ENCODE measurements around the gene TMED9.

Gene TMED9

GRCh38 chr5:177588413-177588909, 3.5 kb upstream of the TMED9 start:
- no peak for DNase-seq

GRCh38 chr5:177590406-177590805, 1.6 kb upstream of the TMED9 start:
- DNase-seq = no peak

- no peak for DNase-seq
Observed at GRCh38 chr5:177591690-177592009, 353 bp upstream of the TMED9 start.

GRCh38 chr5:177592905-177593304, 902 bp downstream of the TMED9 start:
- no peak for DNase-seq

- no peak for DNase-seq
Observed at GRCh38 chr5:177593511-177593910, 1.5 kb downstream of the TMED9 start.

GRCh38 chr5:177594071-177594470, 2.1 kb downstream of the TMED9 start:
- no peak for DNase-seq

- no peak for DNase-seq
Observed at GRCh38 chr5:177595026-177595585, 3.1 kb downstream of the TMED9 start.

- DNase-seq = no peak
Observed at GRCh38 chr5:177595991-177596774, 4.2 kb downstream of the TMED9 start.

- no peak for DNase-seq
Observed at GRCh38 chr5:177596775-177597238, 4.8 kb downstream of the TMED9 start.

- DNase-seq = no peak
Observed at GRCh38 chr5:177598477-177598876, 6.5 kb downstream of the TMED9 start.

GRCh38 chr5:177599731-177600507, 7.9 kb downstream of the TMED9 start, which contains the start of gene B4GALT7:
Gene B4GALT7, plus strand, starts transcription at chr5:177600132. Its CDS starts 79 bp downstream, at chr5:177600211.
- peak; percentile 21 for DNase-seq

GRCh38 chr5:177600508-177601018, 8.6 kb downstream of the TMED9 start:
- no peak for DNase-seq

GRCh38 chr5:177601126-177601525, 9.1 kb downstream of the TMED9 start:
- no peak for DNase-seq

GRCh38 chr5:177601577-177602457, 9.8 kb downstream of the TMED9 start:
- DNase-seq = no peak

GRCh38 chr5:177602458-177602830, 10.4 kb downstream of the TMED9 start:
- no peak for DNase-seq

GRCh38 chr5:177603631-177604030, 11.6 kb downstream of the TMED9 start:
- DNase-seq = no peak

GRCh38 chr5:177604116-177604521, 12.1 kb downstream of the TMED9 start:
- no peak for DNase-seq

- no peak for DNase-seq
Observed at GRCh38 chr5:177604656-177605055, 12.7 kb downstream of the TMED9 start.

GRCh38 chr5:177605078-177605477, 13.1 kb downstream of the TMED9 start:
- no peak for DNase-seq

- DNase-seq = no peak
Observed at GRCh38 chr5:177605667-177606066, 13.7 kb downstream of the TMED9 start.

GRCh38 chr5:177606071-177607051, 14.4 kb downstream of the TMED9 start:
- no peak for DNase-seq
